ENCODE measurements around the gene CERS2.

CERS2 gene

GRCh38 chr1:150928286-150928685, 46.3 kb downstream of the CERS2 start:
- Histone ChIP-seq H3K36me3 (ENCODE audit: insufficient read depth, low read length) (peaks cover 18% of the 10 kb centered on the region), H3K4me1 (ENCODE audit: insufficient read depth, low read length) (no peaks in the 10 kb centered on the region), H3K9me3 (ENCODE audit: control insufficient read depth, insufficient read depth, low read length) (peaks cover 4% of the 10 kb centered on the region; the same call in 1 of the 2 replicates), H3K9ac (ENCODE audit: low read depth, low read length) (no peak overlapping the region)

- Histone ChIP-seq H3K9me3 (ENCODE audit: control insufficient read depth, insufficient read depth, low read length) (peaks cover 4% of the 10 kb centered on the region; the same call in 1 of the 2 replicates), H3K4me1 (ENCODE audit: insufficient read depth, low read length) (no peaks in the 10 kb centered on the region), H3K36me3 (ENCODE audit: insufficient read depth, low read length) (peaks cover 18% of the 10 kb centered on the region), H3K9ac (ENCODE audit: low read depth, low read length) (no peak overlapping the region)
These were observed 47.0 kb downstream of the CERS2 start for GRCh38 chr1:150927624-150928023.

GRCh38 chr1:150926097-150926741, 48.4 kb downstream of the CERS2 start, which contains the start of gene SETDB1:
Gene SETDB1 (plus strand): TSS chr1:150926363. CDS start chr1:150927715, 1,352 bp downstream.
- Histone ChIP-seq H3K9ac (ENCODE audit: low read depth, low read length) (peak within 1 kb of the TSS; percentile 90), H3K4me1 (ENCODE audit: insufficient read depth, low read length) (peaks cover 4% of the 10 kb centered on the region), H3K9me3 (ENCODE audit: control insufficient read depth, insufficient read depth, low read length) (0 out of 2 replicates have a peak, but pooled peaks cover 4% of the 10 kb centered on the region), H3K36me3 (ENCODE audit: insufficient read depth, low read length) (peaks cover 18% of the 10 kb centered on the region)

- peaks cover 12% of the 10 kb centered on the region for H3K36me3 ChIP-seq (ENCODE audit: insufficient read depth, low read length)
- H3K4me1 ChIP-seq (ENCODE audit: insufficient read depth, low read length) = peaks cover 4% of the 10 kb centered on the region
- H3K9me3 ChIP-seq (ENCODE audit: control insufficient read depth, insufficient read depth, low read length) = no peaks in the 10 kb centered on the region
- peak overlapping the region; percentile 90; the same call in 1 of the 2 replicates for H3K9ac ChIP-seq (ENCODE audit: low read depth, low read length)
These were observed 49.6 kb downstream of the CERS2 start for GRCh38 chr1:150925080-150925479.

GRCh38 chr1:150922519-150922975, 52.1 kb downstream of the CERS2 start:
- Histone ChIP-seq H3K36me3 (ENCODE audit: insufficient read depth, low read length) (no peaks in the 10 kb centered on the region), H3K9me3 (ENCODE audit: control insufficient read depth, insufficient read depth, low read length) (no peaks in the 10 kb centered on the region), H3K9ac (ENCODE audit: low read depth, low read length) (no peak overlapping the region), H3K4me1 (ENCODE audit: insufficient read depth, low read length) (peaks cover 4% of the 10 kb centered on the region)

- H3K4me1 ChIP-seq (ENCODE audit: insufficient read depth, low read length) = peaks cover 12% of the 10 kb centered on the region
- H3K9me3 ChIP-seq (ENCODE audit: control insufficient read depth, insufficient read depth, low read length) = no peaks in the 10 kb centered on the region
- H3K9ac ChIP-seq (ENCODE audit: low read depth, low read length) = no peak overlapping the region
- no peaks in the 10 kb centered on the region for H3K36me3 ChIP-seq (ENCODE audit: insufficient read depth, low read length)
These were observed 57.2 kb downstream of the CERS2 start for GRCh38 chr1:150917387-150917786.
